ENCODE data around the gene CREBRF.

DNA sequence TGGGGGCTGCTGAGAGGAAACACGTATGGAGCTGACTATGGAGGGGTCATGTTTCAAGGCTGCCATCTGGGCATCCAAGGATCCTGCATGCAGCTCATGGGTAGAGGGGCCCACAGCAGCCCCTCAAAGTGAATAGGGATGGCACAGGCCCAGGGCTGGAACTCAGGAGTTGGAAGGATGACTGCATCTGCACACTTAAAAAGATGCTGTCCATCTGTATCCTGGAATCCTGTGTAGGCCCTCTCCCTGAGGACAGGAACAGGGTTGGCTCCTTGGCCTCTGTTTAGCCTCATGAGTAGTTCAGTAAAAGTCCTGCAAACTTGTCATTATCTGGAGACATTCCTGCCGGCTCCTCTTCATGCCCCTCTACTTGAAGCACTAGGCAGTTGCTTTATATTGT is 92.2 kb downstream of the CREBRF start:
- no peak for TF ChIP-seq CTCF (IDR thresholded peaks at IDR 0.05; ENCODE audit: low read length)
- TF ChIP-seq EZH2phosphoT487 (IDR thresholded peaks at IDR 0.05; ENCODE audit: low read length) = no peak
- no peak for TF ChIP-seq EZH2 (optimal IDR thresholded peaks at IDR 0.05; ENCODE audit: low read depth, low read length)

All from MM.1S (cell line).